Lower leg skin (tissue), 3 donors: ENCODE results near the gene RPS6KA4.

Source experiments
- CTCF ChIP-seq, 3 donors: fragments of 450-650 bp; IDR thresholded peaks; one replicate each; pipeline ENCODE4 v1.5.1; 2016; ENCODE audit warnings: antibody characterized with exemption in 3 of 3, mild to moderate bottlenecking in 3 of 3, moderate library complexity in 2 of 3
- POLR2A ChIP-seq, 2 donors: fragments of 450-650 bp; IDR thresholded peaks; one replicate each; pipeline ENCODE4 v1.6.1; 2016 to 2017; ENCODE audit warnings: antibody characterized with exemption in 2 of 2, mild to moderate bottlenecking in 1 of 2, moderate library complexity in 1 of 2

DNA sequence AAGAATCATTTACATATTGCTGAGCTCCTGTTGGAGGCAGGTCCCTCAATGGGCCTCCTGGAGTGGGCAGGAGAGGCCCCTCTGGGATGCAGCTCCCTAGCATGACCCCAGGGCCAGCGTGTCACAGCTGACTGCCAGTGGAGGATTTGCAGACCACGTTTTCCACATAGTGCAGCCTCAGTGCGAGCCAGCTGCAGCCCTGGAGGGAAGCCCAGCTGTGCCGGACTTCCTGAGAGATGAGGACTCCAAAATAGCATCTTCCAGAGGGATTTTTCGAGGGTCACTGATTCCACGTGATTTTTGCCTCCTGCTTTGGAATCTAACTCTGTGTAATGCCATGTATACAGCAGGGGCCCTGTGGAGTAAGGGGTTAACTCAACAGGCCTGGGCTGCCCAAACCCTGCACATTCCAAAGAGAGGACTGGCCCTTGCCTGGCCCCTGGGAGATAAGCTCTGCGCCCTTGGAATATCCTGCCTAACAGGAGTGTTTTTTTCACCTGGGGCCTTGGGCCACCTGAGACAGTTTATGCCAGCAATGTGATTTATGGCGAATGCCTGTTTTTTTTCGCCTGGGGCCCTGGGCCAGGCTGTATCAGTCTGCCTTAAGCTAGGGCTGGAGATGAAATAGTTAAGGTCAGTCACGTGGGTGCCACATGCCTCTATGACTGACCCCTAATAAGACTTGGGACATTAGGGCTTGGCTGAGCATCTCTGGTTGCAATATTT is 47.4 kb downstream of the RPS6KA4 start:
- TF ChIP-seq CTCF (IDR thresholded peaks at IDR 0.05): no peak
- TF ChIP-seq POLR2A (IDR thresholded peaks at IDR 0.05): no peak
